NCI-H226 (cell line): ENCODE measurements around the gene ZNF469.

Experiments used
- DNase-seq: peaks from one replicate; pipeline ENCODE4 v3.0.0-alpha.2; 2015

Gene ZNF469, protein sequence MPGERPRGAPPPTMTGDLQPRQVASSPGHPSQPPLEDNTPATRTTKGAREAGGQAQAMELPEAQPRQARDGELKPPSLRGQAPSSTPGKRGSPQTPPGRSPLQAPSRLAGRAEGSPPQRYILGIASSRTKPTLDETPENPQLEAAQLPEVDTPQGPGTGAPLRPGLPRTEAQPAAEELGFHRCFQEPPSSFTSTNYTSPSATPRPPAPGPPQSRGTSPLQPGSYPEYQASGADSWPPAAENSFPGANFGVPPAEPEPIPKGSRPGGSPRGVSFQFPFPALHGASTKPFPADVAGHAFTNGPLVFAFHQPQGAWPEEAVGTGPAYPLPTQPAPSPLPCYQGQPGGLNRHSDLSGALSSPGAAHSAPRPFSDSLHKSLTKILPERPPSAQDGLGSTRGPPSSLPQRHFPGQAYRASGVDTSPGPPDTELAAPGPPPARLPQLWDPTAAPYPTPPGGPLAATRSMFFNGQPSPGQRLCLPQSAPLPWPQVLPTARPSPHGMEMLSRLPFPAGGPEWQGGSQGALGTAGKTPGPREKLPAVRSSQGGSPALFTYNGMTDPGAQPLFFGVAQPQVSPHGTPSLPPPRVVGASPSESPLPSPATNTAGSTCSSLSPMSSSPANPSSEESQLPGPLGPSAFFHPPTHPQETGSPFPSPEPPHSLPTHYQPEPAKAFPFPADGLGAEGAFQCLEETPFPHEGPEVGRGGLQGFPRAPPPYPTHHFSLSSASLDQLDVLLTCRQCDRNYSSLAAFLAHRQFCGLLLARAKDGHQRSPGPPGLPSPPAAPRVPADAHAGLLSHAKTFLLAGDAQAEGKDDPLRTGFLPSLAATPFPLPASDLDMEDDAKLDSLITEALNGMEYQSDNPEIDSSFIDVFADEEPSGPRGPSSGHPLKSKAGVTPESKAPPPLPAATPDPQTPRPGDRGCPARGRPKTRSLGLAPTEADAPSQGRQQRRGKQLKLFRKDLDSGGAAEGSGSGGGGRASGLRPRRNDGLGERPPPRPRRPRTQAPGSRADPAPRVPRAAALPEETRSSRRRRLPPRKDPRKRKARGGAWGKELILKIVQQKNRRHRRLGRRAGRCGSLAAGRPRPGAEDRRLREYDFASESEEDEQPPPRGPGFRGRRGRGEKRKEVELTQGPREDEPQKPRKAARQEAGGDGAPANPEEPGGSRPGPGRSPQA (N-terminal part only)

DNA sequence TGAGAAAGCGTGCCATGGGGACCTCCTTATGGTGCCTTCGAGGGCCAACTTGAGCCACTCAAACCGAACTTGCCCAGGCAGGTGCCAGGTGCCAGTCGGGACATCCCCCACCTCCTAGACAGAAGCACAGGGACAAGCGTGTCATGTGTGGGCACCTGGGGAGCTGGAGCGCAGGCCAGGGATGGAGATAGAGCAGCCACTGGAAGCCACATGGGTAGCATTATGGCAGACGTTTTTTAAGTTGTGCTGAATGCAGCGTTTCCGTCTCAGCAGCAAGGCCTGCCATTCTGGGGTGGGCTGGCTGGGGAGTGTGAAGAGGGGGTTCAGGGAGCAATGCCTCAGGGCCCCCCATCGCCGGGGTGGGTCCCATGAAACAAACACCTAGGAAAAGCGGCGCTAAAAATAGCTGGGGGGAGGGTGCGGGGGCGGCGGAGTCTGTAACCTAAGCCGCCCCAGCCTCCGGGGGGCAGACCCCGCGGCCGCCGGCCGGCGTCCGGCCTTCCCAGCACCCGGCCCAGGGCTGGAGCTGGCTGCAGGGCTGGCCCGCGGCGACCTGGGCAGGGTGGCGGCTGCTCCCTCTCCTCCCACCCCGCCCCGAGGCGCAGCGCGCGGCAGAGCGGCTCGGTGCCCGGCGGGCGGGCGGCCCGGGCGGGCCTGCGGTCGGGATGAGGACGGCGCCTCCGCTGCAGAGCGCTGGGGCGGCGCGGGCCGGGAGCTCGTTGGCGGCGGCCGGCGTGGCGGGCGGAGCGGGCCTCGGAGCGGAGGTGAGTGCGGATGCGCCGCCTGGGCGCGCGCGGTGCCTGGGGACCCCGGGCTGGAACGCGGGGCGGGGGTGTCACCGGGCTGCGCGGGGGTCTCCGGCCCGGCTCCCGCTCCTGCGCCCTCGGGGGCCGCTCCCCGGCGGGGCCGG is at the start of gene ZNF469:
ZNF469 (plus strand) TSS at position 469 of the 910 bp plus-strand sequence. CDS start 44,512 bp downstream, outside the sequence.
- no peak for DNase-seq

DNA sequence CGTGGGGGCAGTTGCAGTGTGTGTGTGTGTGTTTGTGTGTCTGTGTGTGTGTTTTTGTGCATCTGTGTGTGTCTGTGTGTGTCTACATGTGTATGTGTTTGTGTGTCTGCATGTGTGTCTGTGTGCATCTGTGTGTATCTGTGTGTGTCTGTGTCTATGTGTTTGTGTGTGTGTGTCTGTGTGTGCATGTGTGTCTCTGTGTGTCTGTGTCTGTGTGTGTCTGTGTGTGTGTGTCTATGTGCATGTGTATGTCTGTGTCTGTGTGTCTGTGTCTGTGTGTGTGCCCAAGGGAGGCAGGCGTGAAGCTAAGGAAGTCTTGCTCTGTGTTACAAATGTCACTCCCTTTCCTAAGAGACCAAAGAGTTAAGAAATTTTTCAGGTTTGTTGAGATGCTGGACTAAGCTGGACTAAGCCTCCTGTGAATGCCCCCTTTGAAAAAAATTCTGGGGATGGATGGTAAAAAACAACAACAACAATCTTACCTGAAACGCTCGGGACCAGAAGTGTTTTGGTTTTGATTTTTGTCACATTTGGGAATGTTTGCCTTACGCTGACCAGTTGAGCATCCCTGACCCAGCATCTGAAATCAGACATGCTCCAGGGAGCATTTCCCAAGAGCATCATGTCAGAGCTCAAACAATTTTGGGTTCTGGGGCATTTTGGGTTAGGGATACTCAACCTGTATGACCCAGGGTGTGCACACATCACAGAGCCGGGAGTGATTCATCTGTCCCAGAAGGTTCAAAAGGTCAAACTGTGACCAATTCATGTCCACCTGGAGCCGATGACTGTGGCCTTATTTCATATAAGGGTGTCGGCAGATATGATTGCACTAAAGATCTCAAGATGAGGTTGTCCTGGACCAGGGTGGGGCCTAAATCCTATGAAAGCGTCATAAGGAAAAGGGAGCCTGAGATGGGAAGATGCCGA is 48.6 kb upstream of the ZNF469 start:
- no peak for DNase-seq

DNA sequence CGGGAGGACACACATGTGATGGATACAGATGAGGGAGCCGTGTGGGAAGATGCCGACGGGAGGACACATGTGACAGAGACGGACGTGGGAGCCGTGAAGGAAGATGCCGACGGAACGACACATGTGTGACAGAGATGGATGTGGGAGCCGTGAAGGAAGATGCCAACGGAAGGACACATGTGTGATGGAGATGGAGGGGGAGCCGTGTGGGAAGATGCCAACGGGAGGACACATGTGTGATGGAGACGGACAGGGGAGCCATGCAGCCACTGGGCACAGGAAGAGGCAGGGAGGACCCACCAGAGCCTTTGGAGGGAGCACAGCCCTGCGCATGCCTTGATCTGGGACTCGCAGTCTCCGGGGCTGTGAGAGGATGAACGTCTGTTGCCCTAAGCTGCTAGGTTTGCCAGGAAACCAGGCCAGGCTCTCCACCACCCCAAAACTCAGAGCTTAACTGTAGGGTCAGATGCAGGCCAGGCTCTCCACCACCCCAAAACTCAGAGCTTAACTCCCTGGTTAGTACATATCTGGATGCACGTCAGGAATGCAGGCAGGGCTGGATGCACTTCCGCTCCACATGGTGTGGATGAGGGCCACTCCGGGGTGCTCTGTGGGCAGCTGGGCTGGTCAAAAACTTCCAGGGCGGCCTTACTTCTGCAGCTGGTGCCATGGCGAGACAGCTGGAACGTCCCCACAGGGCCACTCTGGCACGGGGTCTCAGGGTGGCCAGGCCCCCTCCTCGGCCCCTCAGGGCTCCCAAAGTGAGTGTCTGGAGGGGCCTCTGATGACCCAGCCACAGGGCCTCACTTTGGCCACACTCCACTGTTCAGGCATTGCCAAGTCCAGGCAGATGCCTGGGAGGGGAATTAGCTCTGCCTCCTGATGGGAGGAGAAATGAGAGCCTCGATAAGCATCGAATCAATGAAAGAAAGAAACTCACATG is 47.7 kb upstream of the ZNF469 start:
- no peak for DNase-seq

DNA sequence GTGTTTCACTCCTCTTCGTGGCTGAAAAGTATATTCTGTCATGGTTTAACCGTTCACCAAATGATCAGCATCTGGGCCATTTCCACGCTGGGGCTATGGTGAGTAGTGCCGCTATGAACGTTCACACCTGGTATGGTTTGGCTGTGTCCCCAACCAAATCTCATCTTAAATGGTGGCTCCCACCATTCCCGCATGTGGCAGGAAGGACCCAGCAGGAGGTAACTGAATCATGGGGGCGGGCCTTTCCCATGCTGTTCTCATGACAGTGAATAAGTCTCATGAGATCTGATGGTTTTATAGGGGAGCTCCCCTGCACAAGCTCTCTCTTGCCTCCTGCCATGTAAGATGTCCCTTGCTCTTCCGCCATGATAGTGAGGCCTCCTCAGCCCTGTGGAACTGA is 45.7 kb upstream of the ZNF469 start:
- no peak for DNase-seq

DNA sequence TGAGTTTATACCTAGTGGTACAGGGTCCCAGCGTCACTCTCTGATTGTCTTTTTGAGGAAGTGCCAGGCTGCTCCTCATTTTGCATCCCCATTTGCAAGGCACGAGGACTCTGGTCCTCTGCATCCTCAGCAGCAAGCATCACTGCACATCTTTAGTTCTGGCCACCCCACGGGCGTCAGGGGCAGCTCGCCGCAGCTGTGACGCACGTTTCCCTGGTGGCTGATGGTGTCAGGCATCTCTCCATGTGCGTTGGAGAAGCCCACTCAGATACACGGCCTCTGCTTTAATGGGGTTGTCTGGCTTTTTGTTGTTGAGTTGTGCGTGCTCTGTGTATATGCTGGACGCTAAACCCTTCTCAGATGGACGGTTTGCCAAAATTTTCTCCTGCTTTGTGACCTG is 45.2 kb upstream of the ZNF469 start:
- DNase-seq, result no peak

DNA sequence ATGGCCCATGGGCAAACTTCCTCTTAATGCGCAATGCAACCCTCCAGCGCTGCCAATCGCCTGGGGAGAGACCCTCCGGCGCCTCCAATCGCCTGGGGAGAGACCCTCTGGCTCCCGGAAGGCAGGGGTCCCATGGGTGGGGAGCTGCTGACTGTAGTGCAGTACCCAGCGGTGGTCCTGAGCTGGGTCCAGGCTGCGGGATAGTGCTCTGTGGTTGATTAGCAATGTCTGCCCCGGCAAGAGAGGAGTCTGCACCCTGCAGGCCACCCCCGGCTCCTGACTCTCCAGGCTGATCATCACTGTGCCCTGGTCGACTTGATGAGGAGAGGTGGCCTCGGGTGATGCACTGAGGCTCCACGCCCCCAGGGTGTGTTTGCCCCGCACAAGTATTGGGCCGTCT is 44.6 kb upstream of the ZNF469 start:
- no peak for DNase-seq

DNA sequence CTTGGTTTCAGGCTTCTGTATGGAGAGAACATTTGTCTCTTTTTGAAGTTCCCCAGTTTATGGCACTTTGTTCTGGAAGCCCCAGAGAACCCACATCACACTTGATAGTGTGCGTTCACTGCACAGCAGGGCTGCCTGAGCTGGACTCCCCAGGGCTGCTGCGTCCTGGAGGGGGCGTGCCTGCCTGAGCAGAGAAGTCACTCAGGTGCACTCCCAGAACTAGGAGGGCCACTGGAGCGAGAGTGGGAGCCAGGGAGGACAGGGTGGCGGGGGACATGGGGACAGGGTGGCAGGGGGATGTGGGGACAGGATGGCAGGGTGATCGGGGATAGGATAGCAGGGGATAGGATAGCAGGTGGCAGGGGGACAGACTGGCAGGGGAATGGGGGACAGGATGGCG is 43.9 kb upstream of the ZNF469 start:
- no peak for DNase-seq

DNA sequence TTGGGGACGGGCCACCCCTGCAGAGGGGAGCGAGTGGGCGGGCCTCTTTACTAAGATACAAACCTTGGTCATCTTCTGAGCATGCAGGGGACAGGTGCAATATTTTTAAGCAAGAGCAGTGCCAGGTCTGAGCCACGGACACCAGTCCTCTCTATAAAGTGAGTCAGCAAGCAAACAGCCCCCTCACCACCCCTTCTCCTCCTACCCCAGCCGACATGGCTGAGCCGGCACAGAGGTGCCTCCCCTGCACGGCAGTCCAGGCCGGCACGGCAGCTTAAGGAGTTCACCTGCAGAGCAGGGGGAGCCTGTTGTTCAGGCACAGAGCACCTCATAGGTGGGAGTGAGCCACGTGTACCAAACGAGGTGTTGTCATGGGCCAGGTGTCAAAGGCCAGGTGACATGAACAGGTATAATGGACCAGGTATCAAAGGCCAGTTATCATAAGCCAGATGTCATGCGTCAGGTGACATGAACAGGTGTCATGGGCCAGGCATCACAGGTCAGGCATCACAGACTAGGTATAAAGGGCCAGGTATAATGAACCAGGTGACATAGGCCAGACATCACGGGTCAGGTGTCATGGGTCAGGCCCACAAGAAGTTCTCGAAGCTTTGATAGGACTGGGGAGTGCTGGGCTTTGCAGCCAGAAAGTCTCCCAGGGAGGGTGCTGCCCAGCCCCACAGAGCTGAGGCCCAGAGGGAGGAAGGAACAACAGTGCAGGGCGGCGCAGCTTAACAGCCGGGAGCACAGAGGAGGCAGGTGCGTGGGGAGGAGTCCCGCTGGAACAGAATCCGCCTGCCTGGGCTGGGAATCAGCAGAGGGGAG is 42.6 kb upstream of the ZNF469 start:
- no peak for DNase-seq

DNA sequence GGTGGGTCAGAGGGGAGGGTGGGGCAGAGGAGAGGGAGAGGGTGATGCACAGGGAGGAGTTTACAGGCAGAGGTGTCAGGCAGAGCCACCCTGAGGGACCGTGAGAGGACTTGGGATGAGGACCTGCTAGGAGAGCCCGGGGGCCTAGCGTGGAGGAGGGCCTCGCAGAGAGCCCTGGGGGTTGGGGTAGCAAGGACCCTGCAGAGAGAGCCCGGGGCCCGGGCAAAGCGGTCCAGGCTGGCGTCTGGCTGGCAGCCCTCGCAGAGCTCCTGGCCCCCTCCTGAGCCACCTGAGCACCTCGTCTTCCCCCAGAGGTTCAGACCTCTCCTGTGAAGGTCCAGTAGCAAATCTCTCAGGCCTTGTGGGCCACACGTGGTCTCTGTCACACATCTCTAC is 42.0 kb upstream of the ZNF469 start:
- DNase-seq, result no peak

DNA sequence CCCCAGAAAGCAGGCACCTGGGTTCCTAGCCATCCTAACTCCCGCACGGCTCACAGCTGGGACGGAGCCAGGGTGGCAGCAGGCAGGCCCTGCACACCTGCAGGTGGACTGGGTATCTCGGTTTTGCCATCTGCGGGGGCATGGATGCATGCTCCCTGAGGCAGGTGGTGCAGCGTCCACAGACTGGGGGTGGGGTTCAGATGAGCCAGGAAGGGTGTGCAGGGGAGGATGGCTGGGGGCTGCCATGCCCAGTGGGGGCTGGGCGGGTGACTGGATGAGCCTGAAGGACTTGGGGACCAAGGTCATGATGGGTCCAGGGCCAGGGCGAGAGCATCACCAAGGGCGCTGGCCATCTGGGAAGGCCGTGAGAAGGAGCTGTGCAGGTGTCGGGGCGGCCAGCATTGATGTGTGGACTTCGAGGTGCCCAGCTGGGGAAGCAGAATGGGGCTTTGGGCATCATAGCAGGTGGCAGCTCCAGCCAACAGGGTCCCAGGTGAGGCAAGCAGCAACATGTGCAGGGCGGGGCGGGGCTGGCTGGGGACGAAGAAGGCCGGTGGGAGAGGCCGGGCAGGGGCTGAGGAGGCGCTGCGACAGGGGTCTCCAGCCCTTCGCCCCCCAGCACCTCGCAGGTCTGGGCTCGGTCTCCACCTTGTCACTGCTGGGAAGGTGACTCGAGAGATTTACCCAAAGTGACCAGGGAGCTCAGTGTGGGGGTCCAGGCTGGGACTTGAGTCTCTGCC is 41.0 kb upstream of the ZNF469 start:
- DNase-seq, result no peak

DNA sequence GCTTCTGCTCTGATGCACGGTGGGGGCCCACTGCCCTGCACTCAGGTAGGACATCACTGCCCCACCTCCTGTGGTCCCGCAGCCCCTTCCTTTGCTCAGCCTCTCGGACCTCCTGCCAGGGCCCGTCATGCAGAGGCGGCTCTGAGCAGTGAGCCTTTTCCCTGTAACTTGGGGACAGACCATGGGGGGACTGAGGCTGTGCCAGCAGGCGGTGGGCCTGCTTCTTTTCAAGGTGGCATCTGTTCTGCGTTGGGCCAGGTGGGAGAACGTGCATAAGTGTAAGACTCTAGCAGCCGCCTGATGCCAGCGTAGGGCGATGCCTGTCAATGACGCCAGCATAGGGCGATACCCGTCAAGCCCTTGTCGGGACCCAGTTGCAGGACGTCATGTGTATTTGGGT is 40.3 kb upstream of the ZNF469 start:
- no peak for DNase-seq

DNA sequence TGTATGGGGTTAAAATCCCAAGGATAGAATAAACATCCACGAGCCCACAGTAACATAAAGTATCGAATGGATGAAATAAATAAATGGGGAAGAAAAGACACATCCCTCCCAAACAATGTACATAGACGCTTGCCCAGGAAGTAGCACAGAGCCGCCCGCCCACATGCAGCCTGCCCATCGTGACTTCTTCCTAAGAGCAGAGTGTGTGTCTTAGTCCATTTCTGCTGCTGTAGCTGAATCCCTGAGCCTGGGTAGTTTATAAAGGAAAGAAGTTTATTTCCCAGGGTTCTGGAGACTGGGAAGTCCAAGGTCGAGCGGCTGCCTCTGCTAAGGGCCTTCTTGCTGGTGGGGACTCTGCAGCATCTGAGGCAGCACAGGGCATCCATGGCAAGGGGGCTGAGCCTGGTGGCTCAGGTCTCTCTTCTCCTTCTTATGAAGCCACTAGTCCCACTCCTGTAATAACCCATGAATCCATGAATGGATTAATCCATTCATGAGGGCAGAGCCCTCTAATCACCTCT is 39.4 kb upstream of the ZNF469 start:
- DNase-seq, result no peak

DNA sequence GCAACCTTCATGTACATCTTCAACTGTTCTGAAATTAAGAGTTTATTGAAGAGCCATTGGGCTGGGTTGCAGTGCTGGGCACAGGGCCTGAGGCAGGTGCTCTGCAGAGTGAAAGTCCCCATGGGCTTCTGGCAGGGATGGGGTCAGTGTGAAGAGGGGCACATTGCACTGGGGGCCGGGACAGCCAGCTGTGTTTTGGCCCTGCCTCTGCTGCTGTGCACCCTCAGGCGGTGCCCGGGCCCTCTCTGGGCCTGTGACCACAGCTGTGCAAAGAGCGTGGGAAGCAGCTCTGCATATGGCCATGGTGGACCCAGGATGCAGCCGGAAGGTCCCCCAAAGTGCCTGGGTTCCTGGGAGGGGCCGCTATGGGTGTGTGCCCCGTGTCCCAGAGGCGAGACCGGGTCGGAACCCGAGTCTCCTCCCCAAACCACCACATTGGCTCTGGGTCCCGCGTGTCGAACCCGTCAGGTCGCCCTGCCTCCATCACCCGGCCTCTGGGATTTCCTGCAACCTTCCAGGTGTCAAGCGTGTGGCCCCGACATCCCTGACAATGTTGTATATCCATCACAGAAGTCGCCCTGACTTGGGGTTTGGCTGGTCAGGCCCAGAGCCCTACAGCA is 38.2 kb upstream of the ZNF469 start:
- DNase-seq, result no peak

DNA sequence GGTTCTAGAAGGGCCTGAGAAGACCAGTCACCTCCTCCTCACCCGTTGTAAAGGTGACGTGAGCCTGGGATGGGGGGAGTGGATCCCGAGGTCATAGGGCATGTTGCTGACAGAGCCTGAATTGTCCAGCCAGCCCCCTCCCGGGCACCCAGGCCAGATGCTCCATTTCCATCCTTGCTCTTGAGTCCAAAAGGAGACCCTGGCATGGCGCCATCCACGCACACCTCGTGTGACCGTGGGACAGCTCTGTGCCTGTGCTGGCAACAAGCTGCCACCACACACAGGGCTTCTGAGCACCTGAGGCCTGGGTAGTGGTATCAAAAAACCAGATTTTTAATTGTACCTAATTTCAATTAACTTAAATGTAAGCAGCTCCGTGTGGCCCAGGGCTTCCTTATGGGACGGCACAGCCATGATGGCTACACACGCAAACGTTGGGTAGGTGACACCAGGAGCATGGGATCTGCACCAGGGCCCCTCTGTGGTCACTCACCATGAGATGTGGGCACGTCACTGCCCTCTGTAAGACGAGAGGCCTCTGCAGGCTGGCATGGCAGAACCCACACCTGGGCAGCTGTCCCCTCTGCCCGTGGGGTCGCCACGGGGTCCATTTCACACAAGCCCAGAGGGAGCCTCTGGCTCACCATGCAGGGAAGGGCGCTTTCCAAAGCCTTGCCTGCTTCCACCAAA is 37.6 kb upstream of the ZNF469 start:
- DNase-seq, result no peak

DNA sequence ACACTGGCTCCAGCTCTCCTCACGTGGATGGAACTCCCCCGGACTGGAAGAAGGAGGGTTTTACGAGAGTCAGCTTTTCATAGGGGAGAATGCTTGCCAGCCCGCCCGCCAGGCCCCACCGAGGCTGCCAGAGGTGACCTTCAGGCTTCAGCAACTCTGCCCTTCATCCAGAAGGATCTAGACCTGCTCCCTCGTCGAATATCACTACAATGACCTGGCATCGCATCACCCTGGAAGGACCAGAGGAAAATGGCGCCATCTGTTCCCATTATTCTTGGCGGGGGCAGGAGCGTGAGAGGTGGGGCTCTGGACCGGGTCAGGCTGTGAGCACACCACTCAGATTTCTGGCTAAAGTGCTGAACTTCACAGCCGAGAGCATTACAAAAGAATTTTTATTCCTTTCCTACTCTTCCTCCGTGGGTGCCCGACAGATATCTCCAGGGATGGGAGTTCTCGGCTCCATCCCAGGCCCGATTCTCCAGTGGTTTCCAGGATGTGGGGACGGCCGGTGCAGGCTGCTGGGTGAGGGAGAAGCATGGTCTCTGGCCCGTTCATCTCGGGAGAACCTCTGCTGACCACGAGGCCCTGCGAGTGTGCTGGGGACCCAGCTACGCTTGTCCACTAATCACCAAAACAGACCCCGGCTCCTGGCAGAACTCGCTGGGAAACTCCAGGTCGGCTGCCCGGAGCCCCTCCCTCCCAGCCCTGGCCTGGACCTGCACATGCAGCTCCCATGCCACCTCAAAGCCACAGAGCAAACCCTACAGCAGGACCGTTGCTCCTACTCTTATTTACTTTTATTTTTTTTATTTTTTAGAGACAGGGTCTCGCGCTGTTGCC is 36.8 kb upstream of the ZNF469 start:
- DNase-seq, result no peak
